ENCODE measurements around the gene CSAD.

The CSAD gene, protein sequence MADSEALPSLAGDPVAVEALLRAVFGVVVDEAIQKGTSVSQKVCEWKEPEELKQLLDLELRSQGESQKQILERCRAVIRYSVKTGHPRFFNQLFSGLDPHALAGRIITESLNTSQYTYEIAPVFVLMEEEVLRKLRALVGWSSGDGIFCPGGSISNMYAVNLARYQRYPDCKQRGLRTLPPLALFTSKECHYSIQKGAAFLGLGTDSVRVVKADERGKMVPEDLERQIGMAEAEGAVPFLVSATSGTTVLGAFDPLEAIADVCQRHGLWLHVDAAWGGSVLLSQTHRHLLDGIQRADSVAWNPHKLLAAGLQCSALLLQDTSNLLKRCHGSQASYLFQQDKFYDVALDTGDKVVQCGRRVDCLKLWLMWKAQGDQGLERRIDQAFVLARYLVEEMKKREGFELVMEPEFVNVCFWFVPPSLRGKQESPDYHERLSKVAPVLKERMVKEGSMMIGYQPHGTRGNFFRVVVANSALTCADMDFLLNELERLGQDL

DNA sequence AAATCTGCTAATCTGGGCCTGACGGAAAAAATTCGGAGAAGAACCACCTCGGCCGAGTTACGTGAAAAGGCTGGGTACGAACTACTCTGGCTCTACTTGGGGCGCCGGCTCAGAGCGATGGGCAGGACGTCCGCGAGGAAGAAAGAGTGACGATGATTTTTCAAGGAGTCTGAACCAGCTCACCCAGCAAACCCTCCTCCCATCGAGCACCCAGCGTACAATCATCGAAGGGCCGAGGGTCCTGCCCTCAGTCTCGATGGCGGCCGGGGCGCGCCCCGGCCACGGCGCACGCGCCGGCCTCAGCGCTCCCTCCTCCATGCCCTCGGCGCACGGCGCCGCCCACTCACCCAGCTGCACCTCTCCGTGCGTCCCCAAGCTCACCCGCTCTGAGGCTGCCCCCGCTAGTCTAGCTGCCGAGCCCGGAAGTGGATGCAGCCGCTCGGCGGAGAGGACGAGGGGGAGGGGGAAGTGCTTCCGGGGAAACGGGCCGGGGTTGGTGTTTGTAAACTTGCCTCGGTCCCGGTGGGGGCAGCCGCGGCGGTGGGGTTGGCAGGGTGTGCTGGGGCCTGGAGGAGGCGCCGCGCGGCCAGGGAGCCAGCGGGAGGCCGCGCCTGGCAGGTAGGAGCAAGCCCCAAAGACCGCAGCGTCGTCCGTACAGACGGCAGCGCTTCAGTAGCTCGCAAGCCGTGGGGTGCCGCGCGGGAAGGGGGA lies at the start of gene CSAD, which contains the start of gene ZNF740:
Gene CSAD (minus strand): TSS at position 706 of the 711 bp plus-strand sequence. CDS start 7,455 bp downstream, outside the sequence.
Gene ZNF740 (plus strand): TSS at position 503 of the 711 bp plus-strand sequence. CDS start 1,262 bp downstream, outside the sequence.
- DNase-seq (ENCODE audit: low read depth): peak; percentile 97

DNA sequence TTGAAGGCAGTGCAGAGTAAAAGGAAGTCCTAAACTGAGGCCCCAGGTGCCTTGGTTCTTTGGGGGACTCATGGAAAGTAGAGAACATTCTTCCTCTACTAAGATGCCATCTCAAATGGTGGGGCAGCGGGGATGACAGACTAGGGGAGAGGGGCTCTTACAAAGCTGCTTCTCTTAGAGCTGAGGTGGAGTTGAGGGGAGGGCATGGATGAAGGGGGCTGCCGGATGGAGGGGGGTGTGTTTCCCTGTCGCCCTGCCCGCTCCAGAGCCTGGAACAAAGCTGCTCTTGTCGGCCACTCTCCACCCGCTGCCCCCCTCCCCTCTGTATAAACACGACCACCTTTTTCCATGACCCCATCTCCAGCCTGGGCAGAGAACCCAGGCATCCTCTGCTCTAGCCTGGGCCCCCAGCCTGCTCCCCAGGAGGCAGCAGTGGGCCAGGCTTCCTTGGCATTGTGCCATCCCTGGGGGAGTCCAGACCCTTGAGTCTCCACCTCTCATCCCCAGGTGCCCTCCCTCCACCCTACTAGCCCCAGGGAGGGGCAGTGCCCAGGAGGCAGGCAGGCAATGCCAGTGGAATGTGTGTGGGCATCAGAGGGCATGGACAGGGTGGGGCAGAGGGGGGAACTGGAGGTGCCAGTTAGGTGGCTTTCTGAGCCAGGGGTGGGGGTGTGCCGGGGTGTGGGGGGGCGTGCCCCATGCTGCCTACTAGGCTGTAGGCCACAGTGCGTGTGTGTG lies 49.6 kb upstream of the CSAD start:
- no peak for DNase-seq (ENCODE audit: low read depth)

DNA sequence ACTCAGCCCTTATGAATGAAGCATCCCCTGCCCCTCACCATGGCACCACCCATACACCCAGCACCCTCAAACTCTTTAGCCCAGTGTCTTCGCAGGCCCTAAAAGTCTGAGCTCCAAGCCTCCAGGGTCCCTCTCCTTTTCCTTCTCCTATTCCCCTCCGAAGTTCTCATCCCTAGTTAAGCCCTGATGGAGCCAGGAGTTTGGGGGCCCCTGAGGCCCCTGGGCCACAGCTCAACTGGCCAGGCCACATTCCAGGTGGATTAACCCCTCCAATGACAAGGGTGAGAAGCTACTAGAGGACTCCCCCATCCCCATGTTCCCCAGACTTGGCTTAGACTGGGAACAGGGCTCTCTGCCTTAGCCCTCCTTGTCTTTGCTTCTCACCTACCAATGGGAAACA lies 48.7 kb upstream of the CSAD start:
- DNase-seq (ENCODE audit: low read depth): no peak

DNA sequence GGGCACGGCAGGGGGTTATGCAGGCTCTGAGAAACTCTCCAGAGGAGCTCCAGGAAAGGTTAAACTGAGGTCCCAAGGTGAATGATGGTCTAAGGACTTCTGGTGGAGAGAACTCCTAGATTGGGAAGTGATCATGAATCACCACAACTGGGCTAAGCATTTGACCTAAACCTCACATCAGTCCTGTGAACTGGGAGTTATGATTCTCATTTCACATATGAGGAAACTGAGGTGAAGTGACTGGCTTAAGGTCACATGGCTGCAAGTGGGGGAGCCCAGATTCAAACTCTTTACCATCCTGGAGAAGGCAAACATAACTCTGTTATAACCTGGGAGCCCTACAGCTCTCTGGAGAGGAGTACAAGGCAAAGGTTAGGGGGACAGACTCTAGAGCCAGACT lies 47.1 kb upstream of the CSAD start:
- no peak for DNase-seq (ENCODE audit: low read depth)

DNA sequence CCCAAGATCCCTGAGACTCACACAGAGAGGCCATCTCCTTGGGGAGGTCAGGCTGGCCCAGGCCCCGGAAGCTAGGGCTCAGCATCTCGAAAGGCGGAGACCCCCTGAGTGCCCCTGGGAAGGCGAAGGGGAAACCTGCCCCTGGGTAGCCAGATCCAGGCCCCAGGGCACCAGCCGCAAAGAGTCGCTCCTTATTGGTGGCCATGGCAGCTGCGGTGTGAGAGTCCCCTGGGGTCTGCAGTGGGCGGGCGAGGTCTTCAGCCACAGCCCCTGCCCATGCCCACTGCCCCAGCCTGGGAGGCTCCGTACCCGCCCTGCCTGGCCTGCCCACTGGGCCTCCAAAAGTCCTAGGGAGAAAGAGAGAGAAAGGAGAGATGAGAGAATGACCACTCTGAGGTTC lies 46.6 kb upstream of the CSAD start:
- DNase-seq (ENCODE audit: low read depth): no peak

DNA sequence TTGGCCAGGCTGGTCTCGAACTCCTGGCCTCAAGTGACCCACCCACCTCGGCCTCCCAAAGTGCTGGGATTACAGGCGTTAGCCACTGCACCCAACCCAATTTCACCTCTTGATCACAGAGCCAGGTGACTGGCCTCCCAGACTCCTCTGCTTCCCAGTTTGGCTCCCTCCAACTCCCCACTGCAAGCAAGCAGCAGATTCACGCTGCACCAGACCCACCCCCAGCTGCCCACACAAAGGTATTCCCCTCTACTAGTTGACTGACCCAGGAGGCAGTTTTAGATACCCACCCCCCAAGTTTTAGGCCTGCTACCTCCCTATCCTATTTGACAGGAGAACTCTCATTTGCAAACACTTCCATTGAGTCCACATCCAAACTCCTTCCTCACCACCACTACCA lies 46.1 kb upstream of the CSAD start:
- no peak for DNase-seq (ENCODE audit: low read depth)

DNA sequence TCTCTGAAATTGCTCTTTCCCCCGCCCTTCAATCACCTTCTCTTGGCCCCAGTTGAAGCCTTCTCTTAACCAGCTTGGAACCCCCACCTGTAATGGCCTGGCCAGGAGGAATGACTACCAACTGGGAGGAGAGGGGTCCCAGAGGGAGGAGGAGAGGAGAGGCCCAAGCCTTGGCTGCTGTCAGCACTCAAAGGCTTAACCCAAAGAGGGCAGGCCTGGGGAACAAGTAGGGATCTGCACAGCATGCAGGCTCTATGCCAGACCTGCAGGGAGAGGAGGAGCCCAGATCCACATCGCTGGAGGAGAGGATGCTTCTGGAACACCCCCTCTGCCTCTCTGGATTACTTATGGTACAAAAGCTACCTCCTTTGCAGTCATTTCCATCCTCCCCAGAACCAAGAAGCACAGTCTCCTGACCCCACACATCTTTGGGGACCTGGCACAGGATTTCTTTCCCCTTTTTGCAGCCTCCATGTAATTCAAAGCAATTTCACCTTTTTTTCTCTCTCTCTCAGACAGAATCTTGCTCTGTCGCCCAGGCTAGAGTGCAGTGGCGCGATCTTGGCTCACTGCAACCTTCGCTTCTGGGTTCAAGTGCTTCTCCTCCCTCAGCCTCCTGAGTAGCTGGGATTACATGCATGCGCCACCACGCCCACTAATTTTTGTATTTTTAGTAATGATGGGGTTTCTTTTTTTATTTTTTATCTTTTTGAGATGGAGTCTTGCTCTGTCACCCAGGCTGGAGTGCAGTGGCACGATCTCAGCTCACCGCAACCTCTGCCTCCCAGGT lies 45.1 kb upstream of the CSAD start:
- no peak for DNase-seq (ENCODE audit: low read depth)

DNA sequence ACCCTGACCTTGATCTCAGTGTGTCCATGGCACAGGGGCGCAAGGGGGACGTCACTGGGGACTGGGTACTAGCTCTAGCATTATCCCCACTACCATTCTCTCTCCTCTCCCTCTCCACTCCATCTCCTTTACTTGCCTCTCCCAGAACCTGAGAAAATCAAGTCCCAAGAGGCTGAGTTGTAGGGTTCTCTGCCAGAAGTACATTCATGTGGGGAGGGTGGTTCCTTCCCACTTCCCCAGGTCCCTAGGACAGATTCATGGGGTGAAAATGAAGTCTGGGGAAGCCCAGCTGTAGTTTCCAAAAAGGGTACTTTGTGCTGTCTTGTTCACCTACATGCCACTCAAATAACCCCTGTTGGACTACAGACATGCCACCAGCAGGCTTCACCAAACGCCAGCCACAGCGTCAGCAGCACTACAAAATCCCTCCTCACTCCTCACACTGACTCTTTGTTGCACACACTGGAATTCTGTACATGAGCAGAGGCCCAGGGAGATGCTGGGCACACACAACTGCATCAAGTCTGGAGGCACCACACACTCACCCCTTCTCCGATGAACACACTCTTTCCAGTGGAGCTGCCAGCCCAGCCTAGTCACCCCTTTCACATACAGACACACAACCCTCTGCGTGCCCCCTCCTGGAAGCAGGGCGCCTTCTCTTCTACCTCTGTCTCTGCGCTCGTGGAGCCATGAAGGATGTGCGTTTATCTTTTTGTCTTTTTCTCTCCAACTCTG lies 44.3 kb upstream of the CSAD start:
- peak; percentile 66 for DNase-seq (ENCODE audit: low read depth)

DNA sequence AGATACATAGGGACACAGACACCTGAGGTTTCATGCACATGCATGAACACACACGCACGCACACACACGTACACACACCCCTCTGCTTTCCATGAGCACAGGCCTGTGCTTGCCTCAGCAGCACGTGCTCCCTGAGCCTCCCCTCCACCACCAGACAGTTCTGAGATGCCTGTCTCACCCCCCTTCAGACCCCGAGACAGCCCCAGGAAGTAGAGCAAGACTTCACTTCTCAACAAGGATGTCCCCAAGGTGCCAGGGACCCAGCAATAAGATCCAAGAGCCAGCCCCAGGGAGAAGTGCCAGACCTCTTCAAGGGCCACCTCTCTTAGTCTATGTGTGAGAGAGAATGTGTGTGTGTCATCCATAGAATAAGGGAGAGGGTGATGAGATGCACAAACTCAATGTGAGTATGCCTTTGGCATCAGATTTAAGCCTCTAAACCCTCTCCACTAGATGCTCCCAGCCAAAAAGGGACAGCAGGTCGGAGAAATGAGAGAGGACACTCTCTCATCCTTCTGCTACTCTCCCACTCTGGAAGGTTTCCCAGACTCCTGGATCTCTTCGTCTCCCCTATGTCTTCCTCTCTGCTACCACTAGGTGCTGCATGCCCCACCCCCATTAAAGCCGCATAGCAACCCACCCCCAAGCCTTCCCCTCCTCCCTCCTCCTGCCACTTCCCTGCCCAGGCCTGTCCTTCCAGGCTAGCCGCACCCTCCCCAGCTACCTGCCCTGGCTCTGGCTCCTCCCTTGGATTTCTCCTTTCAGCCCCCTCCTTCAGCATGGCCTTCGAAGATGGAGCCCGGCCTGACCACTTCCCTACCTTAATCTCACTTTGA lies 43.6 kb upstream of the CSAD start:
- no peak for DNase-seq (ENCODE audit: low read depth)

DNA sequence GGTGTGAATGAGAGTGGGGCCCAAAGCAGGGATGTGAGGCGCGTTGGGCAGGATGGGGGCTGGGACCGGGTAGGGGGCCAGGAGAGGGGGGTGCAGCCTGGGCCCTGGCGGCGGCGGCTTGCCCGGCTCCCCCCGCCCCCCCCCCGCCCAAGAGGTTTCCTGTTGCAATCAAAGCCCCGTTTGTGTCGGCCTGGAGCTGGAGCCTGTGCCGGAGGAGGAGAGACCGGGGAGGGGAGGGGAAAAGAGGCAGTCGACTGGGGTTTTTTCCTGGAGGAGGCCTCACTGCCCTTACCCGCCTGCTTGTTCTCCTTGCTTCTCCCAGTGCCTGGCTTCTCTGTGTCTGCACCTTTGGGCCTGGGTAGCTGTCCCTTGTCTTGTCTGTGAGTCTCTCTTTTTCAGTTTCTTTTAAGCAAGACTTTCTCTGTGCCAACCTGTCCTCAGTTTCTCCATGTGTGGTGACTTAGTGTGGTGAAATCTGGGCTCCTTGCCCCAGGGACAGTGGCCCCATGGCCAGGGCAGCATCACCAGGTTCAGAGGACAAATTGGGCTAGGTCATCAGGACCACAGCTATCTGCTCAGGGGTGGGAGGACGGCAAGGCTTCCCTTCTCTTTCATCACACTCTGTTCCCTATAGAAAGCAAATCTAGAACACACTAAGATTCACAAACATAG lies 42.8 kb upstream of the CSAD start:
- DNase-seq (ENCODE audit: low read depth): peak; percentile 55

DNA sequence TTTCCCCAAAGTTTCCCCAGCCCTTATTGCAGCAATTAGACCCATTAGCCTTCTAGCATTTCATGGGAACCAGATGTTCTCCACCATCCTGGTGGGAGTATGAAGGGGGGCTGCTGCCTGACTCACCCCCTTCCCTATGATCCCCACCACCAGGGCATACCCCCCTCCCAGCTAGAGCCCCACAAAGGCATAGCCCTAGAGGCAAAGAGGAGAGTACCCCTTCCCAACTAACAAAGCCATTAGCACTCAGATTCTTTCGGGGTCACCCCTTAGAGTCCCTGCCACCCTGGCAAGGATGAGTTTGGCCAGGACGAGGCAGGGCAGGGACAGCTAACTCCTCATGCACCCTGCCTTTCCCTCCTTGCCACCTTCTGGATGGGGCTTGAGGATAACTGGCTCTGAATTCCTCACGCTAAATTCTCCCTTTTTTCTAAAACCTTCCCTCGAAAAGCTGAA lies 42.1 kb upstream of the CSAD start:
- DNase-seq (ENCODE audit: low read depth): no peak

DNA sequence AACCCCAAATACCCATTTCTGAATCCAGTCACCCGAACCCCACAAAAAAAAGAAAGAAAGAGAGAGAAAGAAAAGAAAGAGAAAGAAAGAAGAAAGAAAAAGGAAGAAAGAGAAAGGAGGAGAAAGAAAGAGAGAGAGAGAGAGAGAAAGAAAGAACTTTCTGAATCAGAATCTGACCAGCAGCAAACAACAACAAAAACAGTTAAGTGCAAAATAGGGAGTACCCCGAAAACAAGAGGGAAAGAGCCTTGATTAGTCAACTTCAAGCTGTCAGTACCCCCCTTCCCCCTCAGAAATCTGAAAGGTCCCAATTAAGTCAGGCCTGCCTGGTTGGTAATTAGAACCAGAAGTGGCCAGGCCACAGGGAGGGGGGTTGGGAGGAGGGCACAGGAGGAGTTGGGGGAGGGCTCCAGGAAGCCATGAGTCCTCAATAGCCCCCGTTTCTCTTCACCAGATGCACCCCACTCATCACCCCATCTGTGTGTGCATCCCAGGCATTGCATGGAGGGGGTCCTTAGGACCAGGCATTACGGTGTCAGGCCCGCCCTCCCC lies 41.5 kb upstream of the CSAD start:
- peak; percentile 57 for DNase-seq (ENCODE audit: low read depth)

DNA sequence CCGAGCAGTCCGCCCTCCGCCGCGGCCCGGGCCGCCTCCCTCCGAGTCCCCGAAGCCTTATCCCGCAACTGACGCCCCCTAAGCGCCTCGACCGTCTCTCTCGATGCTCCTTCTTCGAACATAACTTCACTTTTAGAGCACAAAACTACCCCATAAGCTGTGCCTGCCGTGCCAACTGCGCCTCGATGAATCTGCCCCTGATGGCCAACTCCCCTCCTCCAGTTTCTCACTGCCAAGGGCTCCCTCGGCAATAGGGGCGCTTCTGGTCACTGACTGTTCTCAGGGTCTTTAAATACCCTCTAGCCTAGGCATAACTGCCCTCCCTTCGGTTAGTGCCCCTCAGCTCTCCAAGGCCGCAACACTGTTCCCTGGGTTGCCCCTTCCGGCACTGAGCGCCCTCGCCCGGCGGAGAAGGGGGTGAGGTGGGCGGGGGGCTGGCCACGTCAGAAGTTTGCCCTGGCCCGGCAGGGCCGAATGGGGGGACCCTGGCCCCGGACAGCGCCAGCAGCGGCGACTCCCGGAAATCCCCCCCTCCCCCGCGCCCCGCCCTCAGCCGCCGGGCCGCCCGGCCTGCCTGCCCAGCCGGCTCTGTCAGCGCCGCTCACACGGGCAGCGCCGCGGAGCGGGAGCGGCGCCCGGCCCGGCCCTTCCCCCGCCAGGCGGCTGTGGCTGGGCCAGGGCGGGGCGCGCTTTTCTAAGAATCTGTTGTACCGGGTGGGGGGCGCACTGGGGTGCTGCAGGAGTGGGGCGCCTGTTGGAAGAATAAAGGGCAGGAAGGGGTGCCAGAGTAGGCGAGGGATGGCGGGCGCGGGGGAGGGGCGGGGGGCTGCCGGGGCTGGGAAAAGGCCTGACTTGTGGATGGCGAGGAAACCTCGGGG lies 40.7 kb upstream of the CSAD start:
- DNase-seq (ENCODE audit: low read depth): peak; percentile 46

DNA sequence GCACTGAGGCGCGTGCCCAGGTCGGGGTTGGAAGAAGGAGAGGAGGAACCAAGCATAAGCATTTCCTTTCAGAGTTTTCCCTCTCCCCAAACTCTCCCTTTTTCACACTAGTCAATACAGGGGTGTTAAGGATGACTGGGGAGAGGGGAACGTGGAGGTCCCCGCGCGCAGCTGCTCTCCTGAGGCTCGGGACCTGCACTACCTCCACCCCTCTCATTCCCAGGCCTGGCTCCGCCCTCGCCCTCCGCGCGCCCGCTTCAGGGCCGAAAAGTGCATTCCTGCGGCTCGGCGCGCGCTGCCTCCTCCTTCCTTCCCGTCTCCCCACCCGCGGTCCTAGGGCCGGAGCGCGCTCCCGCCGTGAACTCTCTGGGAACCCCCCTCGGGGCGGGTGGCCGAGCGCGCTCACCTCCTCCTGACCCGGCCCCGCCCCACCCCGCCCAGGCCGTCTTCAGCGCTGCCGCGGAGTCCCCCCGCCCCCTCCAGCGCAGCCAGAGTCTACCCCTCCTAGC lies 40.0 kb upstream of the CSAD start:
- peak; percentile 93 for DNase-seq (ENCODE audit: low read depth)

DNA sequence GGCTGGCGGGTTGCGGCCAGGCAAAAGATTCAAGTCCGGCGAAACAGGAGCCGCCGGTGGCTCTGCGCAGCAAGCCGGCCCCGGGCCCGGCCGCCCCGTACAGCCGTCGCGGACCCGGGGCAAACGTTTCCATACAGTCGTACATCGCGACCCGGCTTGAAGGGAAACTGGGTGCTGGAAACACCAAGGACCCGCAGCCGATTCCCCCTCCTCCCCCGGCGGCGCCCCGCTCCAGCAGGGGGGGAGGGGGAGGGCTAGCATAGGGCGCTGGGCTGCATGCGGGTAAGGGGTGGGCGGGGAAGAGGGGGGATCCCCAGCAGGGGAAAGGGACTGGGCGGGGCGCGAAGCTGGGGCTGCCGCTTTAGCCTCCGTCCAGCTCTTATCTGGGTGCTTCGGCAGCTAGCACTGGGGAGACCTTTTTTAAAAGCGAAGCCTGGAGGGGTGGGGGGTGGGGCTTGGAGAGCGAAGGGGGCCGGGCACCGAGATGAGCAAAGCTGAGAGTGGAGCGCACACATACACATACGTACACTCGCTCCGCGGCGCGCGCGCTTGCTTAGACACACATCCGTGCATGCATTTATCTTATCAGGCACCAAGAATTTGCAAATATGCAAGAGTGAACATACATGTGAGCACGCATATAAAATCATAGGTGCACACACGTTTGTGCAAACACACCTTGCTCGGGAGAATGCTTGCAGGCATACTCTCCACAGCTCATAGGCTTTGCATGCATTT lies 39.4 kb upstream of the CSAD start:
- DNase-seq (ENCODE audit: low read depth): peak; percentile 81

DNA sequence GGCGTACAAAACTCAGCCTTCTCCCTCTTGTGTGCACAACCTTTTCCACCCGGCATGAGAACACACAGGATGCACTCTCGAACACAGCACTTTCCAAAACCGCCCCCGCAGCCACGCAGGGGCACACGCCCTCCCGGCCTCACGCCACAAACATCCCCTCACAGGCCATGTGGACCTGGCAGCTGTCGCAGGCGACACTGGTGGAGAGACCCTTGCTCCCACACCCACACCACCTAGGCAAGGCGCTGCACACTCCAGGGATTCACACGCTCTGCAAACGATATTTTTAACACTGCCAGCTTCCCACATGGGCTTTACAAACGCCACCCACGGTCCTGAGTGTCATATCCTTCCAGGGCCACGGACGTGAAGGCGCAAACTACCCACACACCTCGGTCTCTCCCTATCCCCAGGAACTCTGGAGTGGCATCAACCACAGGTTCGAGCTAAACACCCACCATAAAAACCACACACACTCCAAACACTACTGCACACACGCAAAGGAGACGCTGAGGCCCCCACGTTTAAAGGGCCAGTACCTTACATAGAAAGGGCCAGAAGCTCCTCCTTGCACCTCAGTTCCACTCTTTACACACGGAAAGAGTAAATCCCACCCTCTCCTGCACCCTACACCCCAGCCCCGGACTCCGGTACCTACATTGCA lies 38.7 kb upstream of the CSAD start:
- DNase-seq (ENCODE audit: low read depth): no peak
